Activated CD8-positive, alpha-beta T cell treated with anti-CD3 and anti-CD28 coated beads, Interleukin-2, amount 10 ng/mL, durations not matched to agents 7 days and 5 days (primary cell): ENCODE measurements around the gene IFFO2. TPM values are rescaled to one million over a fixed set of nuclear protein-coding genes. Genes with fewer than 3 reads are reported as not detected.

Experiments
- ATAC-seq: fragments of 150-1000 bp; cut with Tn5 transposase; one replicate; pipeline ENCODE4 v1.10.0; 2021; ENCODE audit warnings: moderate library complexity
- CTCF ChIA-PET: fragments of 350-600 bp; sonication (Branson Sonifier 250); formaldehyde crosslinking; loops from one replicate; lab custom pipeline; 2021; ENCODE audit warnings: antibody characterized with exemption; lab: Charles Lee
- POLR2A ChIA-PET: fragments of 350-600 bp; sonication (Branson Sonifier 250); formaldehyde crosslinking; loops from one replicate; lab custom pipeline; 2021; ENCODE audit warnings: antibody characterized with exemption; lab: Charles Lee
- DNase-seq: peaks from one replicate; pipeline ENCODE4 v3.0.0-alpha.2; 2020
- H3K27ac Mint-ChIP-seq: one replicate; pipeline ENCODE4 v1.8.0; 2021; ENCODE audit warnings: mild to moderate bottlenecking, mixed read lengths
- H3K27me3 Mint-ChIP-seq: one replicate; pipeline ENCODE4 v1.8.0; 2021; ENCODE audit warnings: low read depth, mixed read lengths
- H3K36me3 Mint-ChIP-seq: one replicate; pipeline ENCODE4 v1.8.0; 2021; ENCODE audit warnings: low read depth, mixed read lengths
- H3K4me1 Mint-ChIP-seq: one replicate; pipeline ENCODE4 v1.8.0; 2021; ENCODE audit warnings: low read depth, mixed read lengths
- H3K4me3 Mint-ChIP-seq: one replicate; pipeline ENCODE4 v1.8.0; 2021; ENCODE audit warnings: mild to moderate bottlenecking, mixed read lengths
- H3K9me3 Mint-ChIP-seq: one replicate; pipeline ENCODE4 v1.8.0; 2022; ENCODE audit warnings: mixed read lengths; ENCODE audit not compliant: insufficient read depth
- total RNA-seq, 2 experiments: library from RNA; stranded (reverse); gene quantifications; one replicate each; pipeline ENCODE4 v1.2.3, GENCODE V29; 2021

The IFFO2 gene
- total RNA-seq, 2 experiments from 2014 or later = 7.2 to 8.2 TPM

DNA sequence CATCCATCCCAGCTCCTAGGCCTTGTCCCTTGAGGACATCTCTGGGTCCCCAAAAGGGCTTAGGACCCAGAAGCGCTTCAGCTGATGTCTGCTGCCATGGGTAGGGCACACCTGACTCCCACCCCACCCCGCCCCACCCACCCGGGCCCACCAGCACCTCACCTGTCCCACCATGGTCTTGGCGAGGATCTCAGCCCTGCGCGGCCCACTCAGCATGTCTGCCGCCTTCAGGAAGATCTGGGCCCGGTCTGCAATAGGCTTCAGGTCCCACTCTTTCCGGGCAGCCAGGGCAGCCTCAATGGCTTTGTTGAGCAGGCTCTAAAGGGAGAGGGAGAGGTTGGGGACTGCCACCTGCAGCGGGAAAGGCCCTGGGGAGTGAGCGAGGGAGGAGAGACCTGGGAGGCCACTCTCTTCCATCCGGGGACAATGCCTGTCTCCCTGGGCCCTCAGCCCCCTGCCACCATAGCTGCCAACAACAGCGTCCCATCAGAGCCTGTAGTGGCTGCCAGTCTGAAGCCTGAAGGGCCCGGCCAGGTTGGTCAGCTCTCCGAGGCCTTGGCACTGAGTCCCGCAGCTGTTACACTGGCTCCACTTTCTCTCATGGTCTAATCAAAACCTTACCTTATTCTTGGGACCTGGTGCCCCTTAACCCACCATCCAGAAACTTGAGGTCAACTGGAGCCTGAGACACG, 71.0 kb downstream of the IFFO2 start:
- H3K36me3 Mint-ChIP-seq = no peaks in the 10 kb centered on the region
- POLR2A ChIA-PET = interaction anchor here (0.6 kb wide), 1 partner anchor 101 kb away, joined by 4 read pairs; no protein-coding TSS in a partner anchor
- ATAC-seq = no peak

DNA sequence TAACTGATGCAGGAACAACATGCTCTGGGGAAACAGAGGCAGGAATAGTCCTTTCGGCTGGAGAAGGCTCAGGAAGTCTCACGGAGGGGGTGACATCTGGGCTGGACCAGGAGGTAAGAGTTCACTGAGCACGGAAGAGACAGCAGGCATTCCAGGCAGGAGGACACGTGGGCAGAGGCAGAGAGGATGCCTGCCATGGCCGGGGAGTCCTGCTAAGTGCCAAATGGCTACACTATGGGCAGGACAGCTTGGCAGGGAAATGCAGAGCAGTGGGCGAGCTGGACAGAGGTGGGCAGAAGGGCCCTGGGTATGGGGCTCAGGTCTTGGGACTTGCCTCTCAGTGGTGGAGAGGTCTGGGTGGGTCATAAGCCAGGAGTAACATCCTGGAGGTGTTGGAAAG, 71.7 kb downstream of the IFFO2 start:
- POLR2A ChIA-PET = interaction anchor here (0.6 kb wide), 1 partner anchor 101 kb away, joined by 4 read pairs; no protein-coding TSS in a partner anchor
- no peak overlapping the region for H3K4me3 Mint-ChIP-seq
- CTCF ChIA-PET = interaction anchor here (0.7 to 2.5 kb wide), 34 partner anchors 8 to 357 kb away, joined by 3 to 28 read pairs (median 5); partner anchors contain the start of gene ALDH4A1

More for the DNA sequence above, 71.0 kb downstream of the IFFO2 start:
- no peak for DNase-seq
- H3K4me3 Mint-ChIP-seq = no peak overlapping the region
- H3K27ac Mint-ChIP-seq = no peak overlapping the region
- no peaks in the 10 kb centered on the region for H3K4me1 Mint-ChIP-seq
- no peaks in the 10 kb centered on the region for H3K27me3 Mint-ChIP-seq
- CTCF ChIA-PET = interaction anchor here (1.1 to 2.5 kb wide), 9 partner anchors 8 to 356 kb away, joined by 5 to 19 read pairs (median 9); no protein-coding TSS in a partner anchor
- H3K9me3 Mint-ChIP-seq = no peaks in the 10 kb centered on the region

DNA sequence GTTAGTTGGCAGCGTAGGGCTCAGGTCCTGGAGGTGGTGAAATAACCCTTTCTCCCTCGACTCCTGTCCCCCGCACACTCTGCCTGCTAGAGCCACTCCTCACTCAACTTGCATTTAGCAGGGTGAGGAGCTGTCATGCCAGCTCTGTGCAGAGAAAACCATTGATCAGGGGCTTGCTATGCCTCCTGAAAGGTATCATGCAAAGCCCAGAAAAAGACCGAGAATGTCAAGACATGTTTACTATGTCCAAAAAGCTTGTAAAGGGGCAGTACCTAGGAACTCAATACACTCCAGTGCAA, 72.1 kb downstream of the IFFO2 start:
- DNase-seq = no peak
- Mint-ChIP-seq H3K4me1 (no peaks in the 10 kb centered on the region), H3K27me3 (no peaks in the 10 kb centered on the region), H3K36me3 (no peaks in the 10 kb centered on the region), H3K27ac (no peak overlapping the region), H3K4me3 (no peak overlapping the region), H3K9me3 (no peaks in the 10 kb centered on the region)
- ChIA-PET CTCF (interaction anchor here (0.7 to 2.5 kb wide), 36 partner anchors 9 to 357 kb away, joined by 3 to 28 read pairs (median 5); partner anchors contain the start of gene ALDH4A1), POLR2A (no interaction called here)
- no peak for ATAC-seq

More for the DNA sequence above, 71.7 kb downstream of the IFFO2 start:
- no peaks in the 10 kb centered on the region for H3K4me1 Mint-ChIP-seq
- DNase-seq (no peak), ATAC-seq (no peak)
- no peaks in the 10 kb centered on the region for H3K27me3 Mint-ChIP-seq
- H3K36me3 Mint-ChIP-seq = no peaks in the 10 kb centered on the region
- H3K27ac Mint-ChIP-seq = no peak overlapping the region
- no peaks in the 10 kb centered on the region for H3K9me3 Mint-ChIP-seq

DNA sequence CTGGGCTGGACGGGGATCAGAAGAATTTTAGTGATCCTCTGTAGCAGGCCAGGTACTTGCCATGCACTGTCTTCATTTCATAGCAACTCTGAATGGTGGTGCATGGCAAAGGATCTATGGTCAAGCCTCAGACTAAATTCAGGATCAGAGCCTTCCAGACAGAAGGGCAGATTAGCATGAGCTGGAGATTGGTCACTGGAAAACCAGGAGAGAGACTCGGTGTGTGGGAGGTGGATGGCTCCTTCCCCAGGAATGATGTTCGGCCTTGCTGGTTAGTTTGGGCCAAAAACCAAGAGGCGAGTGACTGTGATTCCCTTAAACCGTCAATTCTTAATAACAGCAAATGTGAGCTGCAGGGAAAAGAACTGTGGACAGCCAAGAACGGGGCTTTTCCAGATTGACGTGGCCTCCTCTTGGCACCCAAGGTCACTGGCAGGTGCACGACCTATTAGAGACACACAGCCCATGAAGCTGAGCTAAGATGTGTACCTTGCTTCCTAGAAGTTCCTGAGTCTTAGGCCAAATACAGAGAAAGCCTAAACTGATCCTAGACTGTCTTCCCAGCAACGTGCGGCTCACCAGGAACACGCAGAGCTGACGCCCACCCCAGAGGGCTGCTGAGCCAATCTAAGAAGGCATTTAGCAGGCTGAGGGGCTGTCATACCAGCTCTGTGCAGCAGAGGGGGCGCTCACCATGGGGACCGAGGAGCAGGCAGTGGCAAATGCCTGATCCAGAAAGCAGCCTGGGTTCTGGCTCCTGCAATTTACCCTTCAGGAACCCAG, 72.6 kb downstream of the IFFO2 start:
- ChIA-PET CTCF (interaction anchor here (0.7 to 2.5 kb wide), 34 partner anchors 9 to 358 kb away, joined by 3 to 28 read pairs (median 5); partner anchors contain the start of gene ALDH4A1), POLR2A (no interaction called here)
- Mint-ChIP-seq H3K4me1 (no peaks in the 10 kb centered on the region), H3K36me3 (no peaks in the 10 kb centered on the region), H3K9me3 (no peaks in the 10 kb centered on the region), H3K27me3 (no peaks in the 10 kb centered on the region), H3K27ac (no peak overlapping the region), H3K4me3 (no peak overlapping the region)
- DNase-seq (peak; percentile 76), ATAC-seq (peak; percentile 69)

DNA sequence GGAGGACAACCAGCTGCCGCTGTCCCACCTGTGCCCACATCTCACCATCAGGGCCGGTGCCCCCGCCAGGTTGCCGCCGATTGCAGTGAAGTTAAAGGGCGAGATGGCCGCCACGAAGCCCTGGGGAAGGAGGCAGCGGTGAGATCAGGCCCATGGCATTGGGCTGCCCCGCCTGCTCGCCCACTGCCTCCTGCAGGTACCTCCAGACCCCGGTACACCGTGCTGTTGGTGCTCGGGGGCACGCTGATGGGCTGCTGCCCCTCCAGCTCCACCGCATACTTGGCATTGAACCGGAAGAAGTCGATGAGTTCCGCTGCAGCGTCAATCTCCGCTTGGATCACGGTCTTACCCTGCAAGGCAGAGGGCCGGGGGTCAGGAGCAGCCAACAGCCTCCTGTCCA, 73.4 kb downstream of the IFFO2 start:
- DNase-seq (no peak), ATAC-seq (no peak)
- Mint-ChIP-seq H3K4me1 (no peaks in the 10 kb centered on the region), H3K36me3 (no peaks in the 10 kb centered on the region), H3K9me3 (no peaks in the 10 kb centered on the region), H3K4me3 (no peak overlapping the region), H3K27ac (no peak overlapping the region), H3K27me3 (no peaks in the 10 kb centered on the region)
- CTCF ChIA-PET = interaction anchor here (1.9 to 2.5 kb wide), 7 partner anchors 8 to 231 kb away, joined by 5 to 28 read pairs (median 15); partner anchors contain the start of gene ALDH4A1
- POLR2A ChIA-PET = no interaction called here

DNA sequence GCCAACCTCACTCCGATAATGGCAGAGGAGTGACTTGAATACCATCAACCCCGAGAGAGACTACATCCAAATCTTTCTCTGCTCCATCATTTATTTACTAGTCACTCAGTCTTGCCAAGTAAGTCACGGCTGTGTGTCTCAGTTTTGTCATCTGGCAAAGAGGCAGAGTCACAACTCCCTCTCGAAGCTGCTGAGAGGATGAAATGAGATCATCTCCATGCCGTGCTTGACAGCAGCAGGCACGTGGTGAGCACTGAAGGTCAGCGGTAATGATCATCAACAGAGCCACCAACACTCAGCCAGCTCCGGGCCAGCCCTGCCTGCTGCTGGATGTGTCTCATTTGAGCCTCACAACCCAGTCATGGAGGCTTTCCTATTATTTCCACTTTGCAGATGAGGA, 74.0 kb downstream of the IFFO2 start:
- ChIA-PET CTCF (interaction anchor here (2.4 to 2.5 kb wide), 2 partner anchors 21 to 232 kb away, joined by 18 to 28 read pairs; partner anchors contain the start of gene ALDH4A1), POLR2A (no interaction called here)
- no peaks in the 10 kb centered on the region for H3K9me3 Mint-ChIP-seq
- H3K36me3 Mint-ChIP-seq = no peaks in the 10 kb centered on the region
- no peaks in the 10 kb centered on the region for H3K27me3 Mint-ChIP-seq
- no peak for DNase-seq
- H3K27ac Mint-ChIP-seq = no peak overlapping the region
- H3K4me3 Mint-ChIP-seq = no peak overlapping the region
- H3K4me1 Mint-ChIP-seq = no peaks in the 10 kb centered on the region
- no peak for ATAC-seq

DNA sequence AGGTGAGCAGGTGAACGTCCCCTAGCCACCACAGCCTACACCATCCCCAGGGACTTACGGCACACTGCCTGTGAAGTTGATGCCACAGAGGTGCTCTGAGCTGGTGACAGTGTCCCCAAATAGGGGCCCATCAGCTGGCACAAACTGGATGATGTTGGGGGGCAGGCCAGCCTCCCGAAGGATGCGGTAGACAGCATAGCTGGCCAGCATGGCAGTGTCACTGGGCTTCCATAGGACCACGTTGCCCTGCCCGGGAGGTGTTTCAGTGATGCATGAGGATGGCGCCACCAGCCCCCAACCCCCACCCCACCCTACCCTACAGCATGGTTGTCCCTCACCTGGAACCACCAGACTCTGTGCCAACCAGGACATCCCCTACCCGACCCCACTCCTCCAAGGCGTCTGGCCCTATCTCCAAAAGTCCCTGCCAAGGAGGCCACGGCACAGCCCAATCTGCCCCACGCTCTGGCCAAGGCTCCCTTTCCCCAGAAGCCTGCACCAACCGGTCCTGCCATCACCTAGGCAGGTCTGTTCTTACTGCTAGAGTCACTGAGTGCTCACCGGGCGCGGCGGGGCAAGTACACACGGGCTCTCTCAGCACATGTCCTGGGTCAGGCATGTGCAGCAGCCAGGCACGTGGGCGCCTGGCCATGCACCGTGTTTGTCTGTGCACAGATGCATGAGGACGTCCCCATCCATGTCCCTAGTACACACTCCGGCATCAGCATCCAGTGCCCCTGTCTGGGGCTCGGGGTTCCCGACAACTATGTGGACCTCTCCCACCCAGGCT, 74.6 kb downstream of the IFFO2 start:
- no peaks in the 10 kb centered on the region for H3K4me1 Mint-ChIP-seq

DNA sequence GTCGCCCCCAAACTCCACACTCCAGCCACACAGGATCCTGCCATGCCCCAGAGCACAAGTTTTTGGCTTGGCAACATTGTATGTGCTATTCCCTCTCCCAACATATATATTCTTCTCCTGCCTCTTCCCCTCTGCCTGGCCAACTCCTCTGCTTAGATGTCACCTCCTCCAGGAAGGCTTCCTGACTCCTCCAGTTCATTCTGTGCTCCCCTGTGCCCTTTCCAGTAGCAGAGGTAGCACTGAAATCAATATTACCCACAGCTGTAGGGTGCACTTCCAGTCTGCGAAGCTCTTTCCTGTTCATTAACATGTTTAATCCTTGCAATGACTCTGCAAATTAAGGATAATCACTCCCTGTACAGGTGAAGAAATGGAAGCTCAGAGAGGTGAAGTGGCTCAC, 75.3 kb downstream of the IFFO2 start:
- H3K4me3 Mint-ChIP-seq = no peak overlapping the region
- no peaks in the 10 kb centered on the region for H3K27me3 Mint-ChIP-seq
- no peaks in the 10 kb centered on the region for H3K36me3 Mint-ChIP-seq
- CTCF ChIA-PET = no interaction called here
- no peak for DNase-seq
- H3K4me1 Mint-ChIP-seq = no peaks in the 10 kb centered on the region
- POLR2A ChIA-PET = no interaction called here
- peak overlapping the region; percentile 23 for H3K27ac Mint-ChIP-seq
- no peak for ATAC-seq
- no peaks in the 10 kb centered on the region for H3K9me3 Mint-ChIP-seq

More for the DNA sequence above, 74.6 kb downstream of the IFFO2 start:
- Mint-ChIP-seq H3K27ac (no peak overlapping the region), H3K9me3 (no peaks in the 10 kb centered on the region), H3K4me3 (no peak overlapping the region), H3K36me3 (no peaks in the 10 kb centered on the region), H3K27me3 (no peaks in the 10 kb centered on the region)
- ChIA-PET POLR2A (no interaction called here), CTCF (no interaction called here)
- ATAC-seq (no peak), DNase-seq (no peak)

DNA sequence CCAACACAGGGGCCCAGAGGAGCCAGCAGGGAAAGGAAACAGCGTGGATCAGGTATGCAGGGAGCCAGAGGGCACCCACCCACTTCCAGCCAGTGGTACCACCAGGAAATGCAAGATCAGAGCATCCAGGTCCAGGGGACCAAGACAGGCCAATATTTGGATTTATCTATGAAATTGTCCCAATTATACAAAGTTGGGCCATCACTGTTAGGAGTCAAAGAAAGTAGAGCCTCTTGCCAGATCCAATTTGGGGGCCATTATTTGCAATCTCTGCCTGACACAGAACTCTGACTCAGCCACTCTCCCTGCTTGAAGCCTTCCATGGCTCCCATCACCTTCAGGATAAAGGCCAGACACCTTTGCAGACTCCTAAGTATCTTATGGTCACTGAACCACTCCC, 75.9 kb downstream of the IFFO2 start:
- H3K27ac Mint-ChIP-seq = no peak overlapping the region
- no peaks in the 10 kb centered on the region for H3K36me3 Mint-ChIP-seq
- POLR2A ChIA-PET = no interaction called here
- no peaks in the 10 kb centered on the region for H3K4me1 Mint-ChIP-seq
- CTCF ChIA-PET = no interaction called here
- ATAC-seq = no peak
- H3K4me3 Mint-ChIP-seq = no peak overlapping the region
- DNase-seq = no peak
- no peaks in the 10 kb centered on the region for H3K27me3 Mint-ChIP-seq
- H3K9me3 Mint-ChIP-seq = no peaks in the 10 kb centered on the region

DNA sequence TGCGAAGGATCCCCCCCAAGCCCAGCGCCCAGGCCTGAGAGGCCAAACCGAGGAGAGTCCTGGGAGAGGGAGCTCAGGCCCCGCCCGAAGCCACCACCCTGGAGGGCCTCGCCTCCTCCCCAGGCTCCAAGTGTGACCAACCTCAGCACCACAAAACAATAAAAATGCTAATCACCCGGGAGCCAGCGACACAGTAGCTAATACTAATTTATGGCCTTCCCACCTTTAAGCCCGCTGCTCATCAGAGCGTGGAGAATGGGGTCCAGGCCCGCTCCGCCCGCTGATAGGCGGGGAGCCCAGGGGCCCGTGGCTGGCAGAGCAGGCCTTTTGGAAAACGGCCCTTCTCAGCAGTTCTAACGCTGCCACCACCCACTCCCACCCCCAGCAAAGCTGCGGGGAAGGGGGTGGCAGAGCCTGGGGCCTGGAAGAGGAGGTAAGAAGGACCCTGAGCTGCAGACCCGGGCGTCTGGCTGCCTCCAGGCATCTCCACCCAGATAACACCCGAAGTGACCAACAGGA, 76.6 kb downstream of the IFFO2 start:
- ChIA-PET POLR2A (no interaction called here), CTCF (no interaction called here)
- Mint-ChIP-seq H3K9me3 (no peaks in the 10 kb centered on the region), H3K4me3 (no peak overlapping the region), H3K27me3 (no peaks in the 10 kb centered on the region), H3K27ac (no peak overlapping the region), H3K4me1 (no peaks in the 10 kb centered on the region), H3K36me3 (no peaks in the 10 kb centered on the region)
- no peak for ATAC-seq
- no peak for DNase-seq

DNA sequence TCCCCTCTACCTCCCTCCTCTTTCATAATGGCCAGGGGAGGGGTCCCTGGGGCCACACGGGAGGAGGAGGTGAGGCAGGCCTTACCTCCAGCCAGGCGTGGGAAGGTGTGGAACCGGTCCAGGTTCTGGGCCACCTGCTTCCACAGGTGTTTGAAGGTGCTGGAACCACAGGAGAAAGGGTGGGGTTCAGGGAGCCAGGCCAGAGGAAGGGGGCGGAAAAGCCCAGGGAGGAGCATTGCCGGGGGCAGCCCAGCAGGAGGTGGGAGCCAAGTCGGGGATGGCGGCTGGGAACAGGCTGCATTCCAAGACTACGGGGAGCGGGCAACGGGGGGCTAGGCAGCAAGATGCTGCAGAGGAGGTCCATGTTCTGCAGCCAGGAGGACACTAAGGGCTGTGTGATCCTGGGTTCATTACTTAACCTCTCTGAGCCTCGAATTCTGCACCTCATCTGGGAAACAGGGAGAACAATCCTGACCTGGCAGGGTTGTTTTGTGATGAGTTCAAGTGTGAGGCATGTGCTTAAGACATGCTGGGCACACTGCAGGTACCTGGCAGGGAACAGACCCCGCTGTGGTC, 77.2 kb downstream of the IFFO2 start:
- POLR2A ChIA-PET = no interaction called here
- DNase-seq (no peak), ATAC-seq (no peak)
- no peaks in the 10 kb centered on the region for H3K9me3 Mint-ChIP-seq
- H3K4me1 Mint-ChIP-seq = no peaks in the 10 kb centered on the region
- H3K4me3 Mint-ChIP-seq = no peak overlapping the region
- no peaks in the 10 kb centered on the region for H3K27me3 Mint-ChIP-seq
- CTCF ChIA-PET = no interaction called here
- no peak overlapping the region for H3K27ac Mint-ChIP-seq
- no peaks in the 10 kb centered on the region for H3K36me3 Mint-ChIP-seq
